HG03439 (cell line): ENCODE results near the gene TMED8.
"Not testable (repeated sequence)": the region's sequence is repeated elsewhere in the genome, so short reads cannot be mapped to it uniquely, and the experiment has no call there.

Experiments
- ATAC-seq: cut with Tn5 transposase; IDR thresholded peaks from one replicate; pipeline ENCODE4 v1.9.1; 2021; ENCODE audit warnings: mild to moderate bottlenecking, moderate library complexity; ENCODE audit not compliant: unreplicated experiment

Gene TMED8

GRCh38 chr14:77364146-77364545 is 12.7 kb downstream of the TMED8 start:
- ATAC-seq = no peak

GRCh38 chr14:77359626-77360025 is 17.3 kb downstream of the TMED8 start:
- no peak for ATAC-seq

GRCh38 chr14:77356899-77357298 is 20.0 kb downstream of the TMED8 start:
- ATAC-seq = no peak

- no peak for ATAC-seq
Measured at GRCh38 chr14:77355811-77356210, 21.1 kb downstream of the TMED8 start.

GRCh38 chr14:77353469-77354141 is 23.3 kb downstream of the TMED8 start:
- ATAC-seq = no peak

GRCh38 chr14:77347751-77348150 is 29.1 kb downstream of the TMED8 start:
- ATAC-seq = no peak

- ATAC-seq = no peak
Measured at GRCh38 chr14:77346495-77346894, 30.4 kb downstream of the TMED8 start.

- ATAC-seq = no peak
Measured at GRCh38 chr14:77344377-77344996, 32.4 kb downstream of the TMED8 start.

GRCh38 chr14:77343662-77344061 is 33.2 kb downstream of the TMED8 start:
- ATAC-seq = no peak

GRCh38 chr14:77342726-77343397 is 34.0 kb downstream of the TMED8 start:
- ATAC-seq = no peak

GRCh38 chr14:77340389-77340788 is 36.5 kb downstream of the TMED8 start:
- ATAC-seq = no peak

GRCh38 chr14:77339407-77339806 is 37.5 kb downstream of the TMED8 start:
- ATAC-seq = no peak

- ATAC-seq = no peak
Measured at GRCh38 chr14:77338302-77338701, 38.6 kb downstream of the TMED8 start.

GRCh38 chr14:77337880-77338279 is 39.0 kb downstream of the TMED8 start:
- ATAC-seq = no peak

GRCh38 chr14:77337255-77337654 is 39.6 kb downstream of the TMED8 start:
- ATAC-seq = not testable (repeated sequence)

GRCh38 chr14:77335576-77335975 is 41.3 kb downstream of the TMED8 start:
- ATAC-seq = no peak

- no peak for ATAC-seq
Measured at GRCh38 chr14:77329872-77330271, 47.0 kb downstream of the TMED8 start.

- ATAC-seq = no peak
Measured at GRCh38 chr14:77327111-77327510, 49.8 kb downstream of the TMED8 start.

- no peak for ATAC-seq
Measured at GRCh38 chr14:77325746-77326094, 51.2 kb downstream of the TMED8 start.

GRCh38 chr14:77324816-77325745 is 51.8 kb downstream of the TMED8 start:
- no peak for ATAC-seq

GRCh38 chr14:77324289-77324688 is 52.6 kb downstream of the TMED8 start:
- no peak for ATAC-seq
